GM18870 (cell line): ENCODE data around the gene FREM1.

ENCODE experiments used
- ATAC-seq: cut with Tn5 transposase; IDR thresholded peaks from one replicate; pipeline ENCODE4 v1.9.1; 2021; ENCODE audit warnings: moderate library complexity; ENCODE audit not compliant: unreplicated experiment

FREM1 gene

DNA sequence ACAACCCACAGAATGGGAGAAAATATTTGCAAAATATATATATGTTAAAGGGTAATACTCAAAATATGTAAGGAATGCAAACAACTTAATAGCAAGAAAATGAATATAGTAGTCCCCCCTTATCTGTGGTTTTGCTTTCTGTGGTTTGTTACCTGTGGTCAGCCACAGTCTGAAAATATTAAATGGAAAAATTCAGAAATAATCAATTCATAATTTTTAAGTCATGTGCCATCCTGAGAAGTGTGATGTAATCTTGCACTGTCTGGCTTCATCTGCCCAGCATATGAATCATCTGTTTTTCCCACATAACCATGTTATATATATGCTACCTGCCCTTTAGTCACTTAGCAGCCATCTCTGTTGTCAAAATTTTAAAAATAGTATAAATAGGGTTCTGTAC lies 199.4 kb downstream of the FREM1 start:
- ATAC-seq: no peak

- peak; percentile 80 for ATAC-seq
Observed at GRCh38 chr9:14706530-14707140, 203.6 kb downstream of the FREM1 start.

GRCh38 chr9:14705079-14705478 lies 205.1 kb downstream of the FREM1 start:
- no peak for ATAC-seq

GRCh38 chr9:14704281-14704680 lies 205.9 kb downstream of the FREM1 start:
- no peak for ATAC-seq

DNA sequence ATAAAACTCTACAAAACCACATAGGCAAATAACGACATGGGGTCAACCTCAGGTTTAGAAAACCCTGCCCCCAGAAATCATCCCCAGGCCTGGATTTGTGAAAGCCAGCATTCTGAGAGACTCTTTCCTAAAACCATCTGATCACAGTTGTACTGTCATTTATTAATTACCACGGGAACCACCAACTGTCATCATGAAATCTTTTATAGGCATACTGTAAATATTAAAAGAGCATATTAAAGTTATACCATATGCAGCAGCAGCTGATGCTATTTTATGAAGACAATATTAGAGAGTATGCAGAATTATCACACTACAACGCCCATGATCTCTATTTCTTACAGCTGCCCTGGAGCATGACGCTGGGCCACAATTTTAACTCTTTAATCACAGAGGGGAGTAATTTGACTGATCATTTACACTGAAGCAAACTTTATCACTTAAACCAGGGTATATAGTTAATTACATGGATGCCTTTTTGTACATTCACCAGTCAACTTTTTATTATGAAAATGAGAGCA lies 208.0 kb downstream of the FREM1 start:
- ATAC-seq: no peak

DNA sequence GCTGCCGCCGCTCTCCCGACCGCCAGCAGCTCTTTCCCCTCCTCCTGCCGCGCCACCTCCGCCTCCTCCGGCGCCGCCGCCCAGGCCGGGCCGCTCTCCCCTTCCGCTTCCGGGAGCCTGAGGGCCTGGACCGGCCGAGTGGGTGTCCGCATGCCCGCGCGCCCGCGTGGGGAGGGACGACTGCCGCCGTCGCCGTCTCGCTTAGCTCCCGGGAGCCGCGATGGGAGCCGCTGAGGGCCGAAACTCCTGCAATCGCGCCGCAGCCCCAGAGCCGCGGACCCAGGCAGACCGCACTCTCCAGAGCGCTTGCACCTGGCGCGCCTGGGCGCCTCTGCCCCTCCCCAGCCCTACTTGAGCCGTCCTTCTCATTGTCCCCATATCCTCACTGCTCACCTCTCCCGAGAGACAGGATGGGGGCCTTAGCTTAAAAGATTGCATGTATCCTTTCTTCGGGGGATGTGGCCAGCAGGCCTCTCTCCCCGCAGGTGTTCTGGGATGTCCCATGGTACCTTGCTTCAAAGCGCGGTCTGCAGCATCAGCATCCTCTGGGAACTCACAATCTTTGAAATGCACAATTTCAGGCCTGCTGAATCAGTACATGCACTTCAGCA lies 216.9 kb downstream of the FREM1 start, which contains the start of gene ZDHHC21:
TSS of gene ZDHHC21 (minus strand) at position 182 of the 611 bp plus-strand sequence. CDS start 19,092 bp downstream, outside the sequence.
- peak; percentile 52 for ATAC-seq

- peak; percentile 20 for ATAC-seq
Observed at GRCh38 chr9:14692470-14693250, 217.6 kb downstream of the FREM1 start.

DNA sequence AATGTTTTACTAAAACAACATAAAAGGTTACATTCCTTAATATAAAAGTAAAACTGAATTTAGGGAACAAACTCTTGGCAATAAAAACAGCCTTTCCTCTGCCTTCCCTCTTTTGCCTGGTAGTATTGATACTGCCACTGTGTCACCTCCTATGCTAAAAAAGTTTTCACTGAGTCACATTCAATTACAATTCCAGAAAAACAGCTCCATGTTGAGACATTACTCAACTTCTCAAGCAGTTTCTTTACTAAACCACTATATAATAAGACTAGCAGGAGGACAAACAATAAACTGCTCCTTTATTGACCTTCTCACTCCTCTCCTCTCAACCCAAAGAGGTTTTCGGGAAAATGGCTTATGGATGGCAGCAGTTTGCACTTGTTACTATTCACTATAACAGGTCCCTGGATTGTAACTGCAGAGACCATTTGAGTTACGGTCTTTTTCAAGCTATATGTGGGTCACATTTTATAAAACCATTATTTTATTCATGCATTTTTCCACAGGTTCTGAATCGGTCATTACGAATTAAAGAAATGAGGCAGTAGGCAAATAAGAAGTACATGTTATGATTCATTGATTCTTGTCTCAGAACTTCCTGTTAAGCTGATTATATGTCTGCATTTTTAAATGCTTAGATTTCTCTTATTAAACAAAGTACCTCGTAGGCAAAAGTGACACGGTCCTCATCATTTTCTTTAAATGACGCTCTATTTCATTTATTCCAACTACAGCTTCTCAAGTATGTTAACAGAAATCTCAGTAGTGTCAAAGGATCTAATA lies 219.1 kb downstream of the FREM1 start:
- ATAC-seq: no peak

- ATAC-seq: no peak
Observed at GRCh38 chr9:14687042-14687719, 223.0 kb downstream of the FREM1 start.

- no peak for ATAC-seq
Observed at GRCh38 chr9:14686168-14686567, 224.1 kb downstream of the FREM1 start.
